Liver (tissue), 9 donors: Measurements from ENCODE around the gene RELN. TPM values are rescaled to one million over a fixed set of nuclear protein-coding genes. Genes with fewer than 3 reads are reported as not detected.

Experiments
- DNase-seq: peaks from one replicate; pipeline ENCODE4 v3.0.0-alpha.2; 2017; ENCODE audit warnings: low spot score
- H3K27ac ChIP-seq, 2 donors: one replicate each; pipeline ENCODE4 v1.7.0; 2013; ENCODE audit warnings: inconsistent platforms in 2 of 2, low read length in 2 of 2, control low read depth in 1 of 2, low read depth in 1 of 2, mild to moderate bottlenecking in 1 of 2
- H3K27me3 ChIP-seq, 4 donors: one replicate each; pipeline versions ENCODE4 v1.6.1 to v1.7.0; 2013; ENCODE audit warnings: low read length in 3 of 4, inconsistent platforms in 1 of 4, mild to moderate bottlenecking in 1 of 4, moderate library complexity in 1 of 4; ENCODE audit not compliant: control insufficient read depth in 4 of 4, insufficient read depth in 4 of 4
- H3K36me3 ChIP-seq, 4 donors: one replicate each; pipeline versions ENCODE4 v1.6.1 to v1.7.0; 2013; ENCODE audit warnings: low read length in 3 of 4, mild to moderate bottlenecking in 3 of 4, low read depth in 1 of 4, moderate library complexity in 1 of 4; ENCODE audit not compliant: control insufficient read depth in 4 of 4, insufficient read depth in 3 of 4
- H3K4me1 ChIP-seq, 4 donors: one replicate each; pipeline versions ENCODE4 v1.6.1 to v1.7.0; 2013; ENCODE audit warnings: low read length in 3 of 4, mild to moderate bottlenecking in 3 of 4, moderate library complexity in 1 of 4; ENCODE audit not compliant: control insufficient read depth in 4 of 4, insufficient read depth in 4 of 4
- H3K4me3 ChIP-seq, 3 donors: one replicate each; pipeline versions ENCODE4 v1.6.1 to v1.7.0; 2013; ENCODE audit warnings: low read length in 3 of 3, control low read depth in 1 of 3, low read depth in 1 of 3, mild to moderate bottlenecking in 1 of 3
- H3K9ac ChIP-seq, 2 donors: one replicate each; pipeline ENCODE4 v1.7.0; 2013; ENCODE audit warnings: low read length in 2 of 2, mild to moderate bottlenecking in 2 of 2, moderate library complexity in 2 of 2, control low read depth in 1 of 2, low read depth in 1 of 2
- H3K9me3 ChIP-seq, 4 donors: one replicate each; pipeline versions ENCODE4 v1.6.1 to v1.7.0; 2013; ENCODE audit warnings: low read length in 3 of 4; ENCODE audit not compliant: control insufficient read depth in 4 of 4
- ATF3 ChIP-seq: IDR thresholded peaks from 2 replicates; pipeline ENCODE4 v1.6.1; 2016; ENCODE audit warnings: antibody characterized with exemption
- CTCF ChIP-seq: fragments of 150-350 bp; IDR thresholded peaks from 2 replicates; pipeline ENCODE4 v1.5.1; 2017; ENCODE audit warnings: improper control_type of control experiment, low read depth, low read length; ENCODE audit not compliant: missing input control
- EGR1 ChIP-seq, 2 donors: IDR thresholded peaks; 2 replicates each; pipeline ENCODE4 v1.6.1; 2016 to 2018; ENCODE audit warnings: antibody characterized with exemption in 2 of 2, low read depth in 2 of 2
- HNF4A ChIP-seq, 2 donors: conservative IDR thresholded peaks; 2 replicates each; pipeline ENCODE4 v1.6.1; 2016; ENCODE audit warnings: antibody characterized with exemption in 2 of 2, mild to moderate bottlenecking in 2 of 2
- HNF4G ChIP-seq: IDR thresholded peaks from 2 replicates; pipeline ENCODE4 v1.6.1; 2016; ENCODE audit warnings: antibody characterized with exemption
- JUND ChIP-seq, 2 donors: IDR thresholded peaks; 2 replicates each; pipeline ENCODE4 v1.6.1; 2016; ENCODE audit warnings: antibody characterized with exemption in 2 of 2
- MAX ChIP-seq: IDR thresholded peaks from 2 replicates; pipeline ENCODE4 v1.6.1; 2016; ENCODE audit warnings: antibody characterized with exemption
- NR2F2 ChIP-seq: IDR thresholded peaks from 2 replicates; pipeline ENCODE4 v1.6.1; 2016; ENCODE audit warnings: antibody characterized with exemption
- RAD21 ChIP-seq, 2 donors: IDR thresholded peaks; 2 replicates each; pipeline ENCODE4 v1.6.1; 2016; ENCODE audit warnings: antibody characterized with exemption in 2 of 2, mild to moderate bottlenecking in 2 of 2
- REST ChIP-seq: IDR thresholded peaks from 2 replicates; pipeline ENCODE4 v1.6.1; 2016; ENCODE audit warnings: antibody characterized with exemption, mild to moderate bottlenecking
- RXRA ChIP-seq, 2 donors: IDR thresholded peaks; 2 replicates each; pipeline ENCODE4 v1.6.1; 2017 to 2018; ENCODE audit warnings: antibody characterized with exemption in 2 of 2, mild to moderate bottlenecking in 1 of 2
- SP1 ChIP-seq: IDR thresholded peaks from 2 replicates; pipeline ENCODE4 v1.6.1; 2018; ENCODE audit warnings: antibody characterized with exemption, mild to moderate bottlenecking
- TAF1 ChIP-seq: conservative IDR thresholded peaks from 2 replicates; pipeline ENCODE4 v1.6.1; 2016; ENCODE audit warnings: antibody characterized with exemption, mild to moderate bottlenecking
- YY1 ChIP-seq: IDR thresholded peaks from 2 replicates; pipeline ENCODE4 v1.6.1; 2016; ENCODE audit warnings: antibody characterized with exemption, mild to moderate bottlenecking
- ZBTB33 ChIP-seq: IDR thresholded peaks from 2 replicates; pipeline ENCODE4 v1.6.1; 2016; ENCODE audit warnings: antibody characterized with exemption
- WGBS: extraction: QIAGEN DNeasy Blood & Tissue Kit; methylation state at CpG from one replicate; pipeline ENCODE4 v1.1.7; 2013; 5-methylcytosine and 5-hydroxymethylcytosine counted together
- polyA plus RNA-seq, 2 donors: library from polyadenylated mRNA; stranded (reverse) in 1 of 2; unstranded in 1 of 2; fragments of 200-250 nt in 1 of 2; fragments of >200 nt in 1 of 2; fragmentation: Nextera tagmentation in 1 of 2; extraction: Ambion mirVana in 1 of 2; gene quantifications; one replicate each; pipeline versions ENCODE4 v1.2.1 to v1.2.3, GENCODE V29; 2013 to 2015
- total RNA-seq, 2 donors: library from RNA; depleted of rRNA; stranded (reverse); fragments of >200 nt; gene quantifications; one replicate each; pipeline ENCODE4 v1.2.3, GENCODE V29; 2014
- donor health status: healthy.
- donor health status: healthy.
- donor health status: healthy.
- donor health status: healthy.
- donor health status: healthy.

The RELN gene
- total and polyA plus RNA-seq, 4 donors: 10.0 to 69.8 (median 28.4) TPM

- Histone ChIP-seq H3K9ac (no peak overlapping the region), H3K4me1 (no peaks in the 10 kb centered on the region), H3K27ac (no peak overlapping the region), H3K9me3 (no peaks in the 10 kb centered on the region), H3K27me3 (no peaks in the 10 kb centered on the region), H3K36me3 (no peaks in the 10 kb centered on the region), H3K4me3 (no peak overlapping the region)
- no peak for DNase-seq
- TF ChIP-seq JUND (IDR thresholded peaks at IDR 0.05) (no peak), TAF1 (no peak), NR2F2 (no peak), MAX (no peak)
- 86% methylated on average over 13 of the region's 13 CpGs for WGBS
Observed at GRCh38 chr7:103504505-103505135, 484.8 kb downstream of the RELN start.

GRCh38 chr7:103501206-103501605 is 488.3 kb downstream of the RELN start:
- Histone ChIP-seq H3K4me3 (no peak overlapping the region), H3K27ac (no peak overlapping the region), H3K4me1 (no peaks in the 10 kb centered on the region), H3K36me3 (no peaks in the 10 kb centered on the region), H3K9me3 (no peaks in the 10 kb centered on the region), H3K27me3 (no peaks in the 10 kb centered on the region), H3K9ac (no peak overlapping the region)
- no peak for DNase-seq
- 90% methylated on average over 4 of the region's 4 CpGs for WGBS
- no peak for TF ChIP-seq RXRA (IDR thresholded peaks at IDR 0.05)
- TF ChIP-seq RAD21 (IDR thresholded peaks at IDR 0.05): no peak
- TF ChIP-seq EGR1 (IDR thresholded peaks at IDR 0.05; ENCODE audit: low read depth in 2 of 2): no peak
- no peak for TF ChIP-seq HNF4A (conservative IDR thresholded peaks at IDR 0.05)
- no peak for TF ChIP-seq REST
- no peak for TF ChIP-seq HNF4G

- H3K36me3 ChIP-seq: no peaks in the 10 kb centered on the region
- no peak for TF ChIP-seq EGR1 (IDR thresholded peaks at IDR 0.05; ENCODE audit: low read depth in 2 of 2)
- no peak for TF ChIP-seq MAX
- TF ChIP-seq HNF4G: no peak
- no peak for TF ChIP-seq RXRA (IDR thresholded peaks at IDR 0.05)
- TF ChIP-seq REST: no peak
- TF ChIP-seq RAD21 (IDR thresholded peaks at IDR 0.05): no peak
- no peak for TF ChIP-seq CTCF
- TF ChIP-seq ATF3: no peak
- no peak for TF ChIP-seq YY1
- TF ChIP-seq ZBTB33: no peak
- TF ChIP-seq SP1: no peak
- H3K4me1 ChIP-seq: no peaks in the 10 kb centered on the region
- no peaks in the 10 kb centered on the region for H3K27me3 ChIP-seq
- no peaks in the 10 kb centered on the region for H3K9me3 ChIP-seq
- 38% methylated on average over 1 of the region's 1 CpG for WGBS
- no peak for DNase-seq
- H3K9ac ChIP-seq: no peak overlapping the region
- no peak overlapping the region for H3K27ac ChIP-seq
- H3K4me3 ChIP-seq: no peak overlapping the region
Observed at GRCh38 chr7:103499976-103500375, 489.5 kb downstream of the RELN start.
